ENCODE measurements around the gene PLEKHO2. TPM values are rescaled to one million over a fixed set of nuclear protein-coding genes. Genes with fewer than 3 reads are reported as not detected.

PLEKHO2 gene
- total and polyA plus RNA-seq, 2 donors (not counting 3 experiments of a cell fraction or from before 2014, with no cell fraction given), result 21.9 to 24.9 TPM

GRCh38 chr15:64837502-64837901 is 4.2 kb upstream of the PLEKHO2 start:
- Histone ChIP-seq H3K36me3 (ENCODE audit: control insufficient read depth in 2 of 2, extremely low read depth in 1 of 2, insufficient read depth in 2 of 2, low read length in 2 of 2) (no peaks in the 10 kb centered on the region), H3K9me3 (replicated peaks; ENCODE audit: control insufficient read depth, insufficient read depth, low read length) (no peaks in the 10 kb centered on the region), H3K9me1 (replicated peaks; ENCODE audit: control insufficient read depth, extremely low read depth, insufficient read depth, low read length) (no peaks in the 10 kb centered on the region), H2AFZ (ENCODE audit: low read depth, low read length) (no peak overlapping the region), H3K4me2 (ENCODE audit: insufficient read depth, low read length) (no peak overlapping the region), H4K20me1 (replicated peaks; ENCODE audit: control insufficient read depth, extremely low read depth, insufficient read depth, low read length) (no peaks in the 10 kb centered on the region), H3K27ac (ENCODE audit: insufficient read depth, low read depth, low read length) (no peak overlapping the region), H3K4me3 (replicated peaks in 1 of 3; ENCODE audit: insufficient read depth in 1 of 3, low read depth in 1 of 3, low read length in 3 of 3) (no peak overlapping the region), H3K79me2 (ENCODE audit: control insufficient read depth, insufficient read depth, low read length) (peaks cover 7% of the 10 kb centered on the region), H3K4me1 (ENCODE audit: control insufficient read depth, extremely low read depth, insufficient read depth, low read length) (peaks cover 10% of the 10 kb centered on the region), H3K9ac (replicated peaks; ENCODE audit: extremely low read depth, insufficient read depth, low read length) (no peak overlapping the region), H3K27me3 (ENCODE audit: control insufficient read depth in 2 of 2, insufficient read depth in 2 of 2, low read length in 2 of 2) (no peaks in the 10 kb centered on the region)
- no peak for FAIRE-seq
- BruUV-seq (replicated peaks), result no TSS peak
- intact Hi-C loops (cut with micrococcal nuclease), result no loop called here
- no peak for DNase-seq (ENCODE audit: low read depth, low spot score)
- CTCF ChIA-PET, result interaction anchor here (0.6 to 1.9 kb wide), 4 partner anchors 22 to 128 kb away, joined by 3 to 8 read pairs (median 4); no protein-coding TSS in a partner anchor
- TF ChIP-seq GATA2 (IDR thresholded peaks at IDR 0.05; ENCODE audit: insufficient read depth, insufficient read length, low read depth, low read length), result no peak
- no peak for TF ChIP-seq MAX (IDR thresholded peaks at IDR 0.05; ENCODE audit: insufficient read depth, insufficient read length)
- no peak for TF ChIP-seq JUN (IDR thresholded peaks at IDR 0.05; ENCODE audit: borderline replicate concordance, insufficient read depth, insufficient read length, low read depth)
- TF ChIP-seq MYC (IDR thresholded peaks at IDR 0.05; ENCODE audit: low read depth, low read length), result no peak
- no peak for TF ChIP-seq EZH2 (IDR thresholded peaks at IDR 0.05; ENCODE audit: borderline replicate concordance, low read depth, low read length, severe bottlenecking)
- TF ChIP-seq POLR2AphosphoS5 (IDR thresholded peaks at IDR 0.05; ENCODE audit: insufficient read depth, low read depth, low read length), result no peak
- POLR2A ChIA-PET, result no interaction called here
- dilution Hi-C loops (cut with MboI; ENCODE audit: extremely low pct_ligation_motif_present, low sequenced_read_pairs), result no loop called here

- no peaks in the 10 kb centered on the region for H3K9me1 ChIP-seq (replicated peaks; ENCODE audit: control insufficient read depth, extremely low read depth, insufficient read depth, low read length)
- peak overlapping the region; percentile 57 for H3K27ac ChIP-seq (ENCODE audit: insufficient read depth, low read depth, low read length)
- intact Hi-C loops (cut with micrococcal nuclease), result loop anchor here (1.0 to 5.0 kb wide), 3 partner anchors 16 to 146 kb away; partner anchors contain the start of genes PIF1 and SPG21
- dilution Hi-C loops (cut with MboI; ENCODE audit: extremely low pct_ligation_motif_present, low sequenced_read_pairs), result no loop called here
- ChIA-PET CTCF (interaction anchor here (0.9 to 1.8 kb wide), 6 partner anchors 38 to 113 kb away, joined by 3 to 9 read pairs (median 4); no protein-coding TSS in a partner anchor), POLR2A (interaction anchor here (0.7 to 1.3 kb wide), 6 partner anchors 15 to 464 kb away, joined by 3 to 6 read pairs (median 4); partner anchors contain the start of genes PIF1 and RNU5B-1)
- H4K20me1 ChIP-seq (replicated peaks; ENCODE audit: control insufficient read depth, extremely low read depth, insufficient read depth, low read length), result no peaks in the 10 kb centered on the region
- peaks cover 43% of the 10 kb centered on the region for H3K4me1 ChIP-seq (ENCODE audit: control insufficient read depth, extremely low read depth, insufficient read depth, low read length)
- peaks cover 42% of the 10 kb centered on the region for H3K79me2 ChIP-seq (ENCODE audit: control insufficient read depth, insufficient read depth, low read length)
- H3K9me3 ChIP-seq (replicated peaks; ENCODE audit: control insufficient read depth, insufficient read depth, low read length), result no peaks in the 10 kb centered on the region
- peak overlapping the region; percentile 55 for H2AFZ ChIP-seq (ENCODE audit: low read depth, low read length)
- H3K36me3 ChIP-seq (ENCODE audit: control insufficient read depth in 2 of 2, extremely low read depth in 1 of 2, insufficient read depth in 2 of 2, low read length in 2 of 2), result no peaks in the 10 kb centered on the region
- DNase-seq (ENCODE audit: low read depth, low spot score), result no peak
- no peaks in the 10 kb centered on the region for H3K27me3 ChIP-seq (ENCODE audit: control insufficient read depth in 2 of 2, insufficient read depth in 2 of 2, low read length in 2 of 2)
- H3K4me3 ChIP-seq (replicated peaks in 1 of 3; ENCODE audit: insufficient read depth in 1 of 3, low read depth in 1 of 3, low read length in 3 of 3), result peak overlapping the region; percentile 18 to 70 (median 49)
- TSS peak; percentile 31 for BruUV-seq (replicated peaks)
- no peak for FAIRE-seq
- TF ChIP-seq JUN (IDR thresholded peaks at IDR 0.05; ENCODE audit: borderline replicate concordance, insufficient read depth, insufficient read length, low read depth), result no peak
- no peak for TF ChIP-seq POLR2AphosphoS5 (IDR thresholded peaks at IDR 0.05; ENCODE audit: insufficient read depth, low read depth, low read length)
- no peak for TF ChIP-seq MYC (IDR thresholded peaks at IDR 0.05; ENCODE audit: low read depth, low read length)
- no peak for TF ChIP-seq MAX (IDR thresholded peaks at IDR 0.05; ENCODE audit: insufficient read depth, insufficient read length)
- TF ChIP-seq POLR2A (IDR thresholded peaks at IDR 0.05; ENCODE audit: low read depth, low read length), result no peak
- TF ChIP-seq CTCF (IDR thresholded peaks at IDR 0.05; ENCODE audit: extremely low read depth in 1 of 2, insufficient read depth in 1 of 2, low read depth in 1 of 2, low read length in 2 of 2), result no peak
- TF ChIP-seq EZH2 (IDR thresholded peaks at IDR 0.05; ENCODE audit: borderline replicate concordance, low read depth, low read length, severe bottlenecking), result no peak
- TF ChIP-seq FOS (IDR thresholded peaks at IDR 0.05; ENCODE audit: borderline replicate concordance, insufficient read depth, low read length), result no peak
- no peak for TF ChIP-seq GATA2 (IDR thresholded peaks at IDR 0.05; ENCODE audit: insufficient read depth, insufficient read length, low read depth, low read length)
- peak overlapping the region; percentile 75 for H3K4me2 ChIP-seq (ENCODE audit: insufficient read depth, low read length)
- peak overlapping the region; percentile 33 for H3K9ac ChIP-seq (replicated peaks; ENCODE audit: extremely low read depth, insufficient read depth, low read length)
These were observed 713 bp upstream of the PLEKHO2 start for GRCh38 chr15:64841060-64841343.
